ENCODE measurements around the gene HMGA1.
"Not testable (repeated sequence)": the region's sequence is repeated elsewhere in the genome, so short reads cannot be mapped to it uniquely, and the experiment has no call there.

Gene HMGA1

DNA sequence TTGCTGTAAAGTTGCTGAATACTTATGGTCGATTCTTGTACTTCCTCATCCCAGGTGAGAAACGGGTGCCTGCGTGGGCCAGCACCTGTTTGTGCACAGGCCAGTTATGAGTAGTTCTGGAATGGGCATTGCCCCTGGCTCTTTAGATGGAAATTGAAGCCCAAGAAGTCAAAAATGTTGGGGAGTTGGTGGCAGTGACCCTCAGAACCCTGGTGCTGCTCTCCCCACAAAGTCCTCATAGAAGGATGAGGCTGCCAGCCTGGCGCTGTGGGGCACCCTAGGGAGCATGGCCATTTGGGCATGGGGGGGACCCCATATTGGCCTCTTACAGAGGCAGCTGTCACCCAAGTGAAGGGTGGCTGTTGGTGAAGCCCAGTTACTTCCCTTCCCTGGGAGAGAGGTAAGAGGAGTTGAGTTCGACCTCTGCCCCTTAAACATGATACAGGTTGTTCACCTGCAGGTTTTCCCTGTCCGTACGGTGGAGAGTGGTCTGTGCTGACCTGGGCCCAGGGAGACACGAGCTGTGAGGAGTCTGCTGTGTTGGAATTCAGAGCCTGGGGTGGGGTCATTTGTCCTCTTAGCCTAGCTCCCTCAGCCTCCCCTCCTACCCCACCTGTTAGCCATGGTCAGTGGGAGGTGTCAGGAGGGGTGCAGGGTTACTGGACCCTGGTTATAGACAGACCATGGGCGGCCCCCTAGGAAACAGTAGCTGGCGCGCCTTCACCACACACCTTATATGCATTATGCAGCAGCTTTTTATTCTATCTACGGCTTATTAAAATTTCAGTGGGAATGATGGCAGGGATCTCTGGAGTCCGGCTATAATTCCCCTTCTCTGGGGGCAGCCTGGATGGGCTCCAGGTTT is 4.9 kb downstream of the HMGA1 start:
- DNase-seq, result no peak

DNA sequence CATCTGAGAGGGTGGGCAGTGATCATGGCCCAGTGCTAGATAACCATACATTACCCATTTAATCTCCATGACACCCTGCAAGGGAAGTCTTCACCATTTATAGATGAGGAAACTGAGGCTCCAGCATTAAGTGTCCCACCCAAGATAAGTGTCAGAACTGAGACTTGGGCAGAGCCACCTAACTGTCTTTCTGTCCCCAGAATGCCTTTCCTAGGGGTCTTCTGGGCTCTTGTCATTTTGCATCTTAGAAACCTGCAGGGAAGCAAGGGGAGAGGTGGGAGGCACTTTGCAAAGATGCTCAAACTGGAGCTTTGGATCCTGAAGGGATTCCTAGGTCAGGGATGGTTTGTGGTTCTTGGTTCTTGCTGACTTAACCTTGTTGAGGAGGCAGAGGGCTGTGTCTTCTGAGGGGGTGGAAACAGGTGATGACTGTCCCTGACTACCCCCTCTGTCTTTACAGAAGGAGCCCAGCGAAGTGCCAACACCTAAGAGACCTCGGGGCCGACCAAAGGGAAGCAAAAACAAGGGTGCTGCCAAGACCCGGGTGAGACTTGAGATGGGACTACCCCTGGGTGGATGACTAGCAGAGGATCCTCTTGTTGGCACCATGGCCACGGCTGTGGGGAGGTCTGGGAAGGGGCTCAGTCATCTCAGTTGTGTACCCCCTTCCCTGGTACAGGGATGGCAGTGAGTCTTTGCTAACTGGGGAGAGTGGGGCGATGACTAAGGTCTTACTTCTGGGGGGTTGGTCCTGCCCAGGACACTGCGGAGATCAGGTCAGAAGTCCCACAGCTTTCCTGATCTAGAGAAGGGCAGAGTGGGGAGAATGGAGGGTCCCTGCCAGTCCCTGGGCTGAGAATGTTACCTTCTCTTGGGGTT is 5.8 kb downstream of the HMGA1 start:
- DNase-seq, result peak; percentile 20

DNA sequence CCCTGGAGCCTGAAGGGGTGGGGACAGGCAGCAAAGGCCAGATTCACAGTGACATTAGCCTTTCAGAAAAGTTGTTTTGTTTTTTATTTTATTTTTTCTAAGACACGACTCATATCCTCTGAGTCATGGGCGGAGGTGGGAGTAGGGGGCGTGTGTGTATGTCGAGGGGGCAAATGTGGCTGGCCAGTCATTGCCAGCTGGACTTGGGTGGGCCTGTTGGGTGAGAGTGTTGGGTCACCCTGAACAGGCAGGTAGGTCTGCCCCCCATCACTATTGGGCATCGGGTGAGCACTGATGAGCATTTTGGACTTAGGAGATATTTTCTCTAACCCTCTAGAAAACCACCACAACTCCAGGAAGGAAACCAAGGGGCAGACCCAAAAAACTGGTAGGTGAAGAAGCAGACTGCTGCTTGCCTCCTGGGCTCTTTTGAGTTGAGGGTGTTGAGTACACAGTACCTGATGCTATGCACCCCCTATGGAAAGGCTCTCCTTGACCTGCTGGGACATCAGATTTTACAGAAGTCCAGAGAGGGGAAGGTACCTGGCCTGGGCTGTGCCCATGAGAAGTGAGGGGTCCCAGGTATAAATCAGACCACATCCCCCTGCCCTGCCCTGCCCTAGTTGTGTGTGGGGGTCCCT is 6.6 kb downstream of the HMGA1 start:
- no peak for DNase-seq

DNA sequence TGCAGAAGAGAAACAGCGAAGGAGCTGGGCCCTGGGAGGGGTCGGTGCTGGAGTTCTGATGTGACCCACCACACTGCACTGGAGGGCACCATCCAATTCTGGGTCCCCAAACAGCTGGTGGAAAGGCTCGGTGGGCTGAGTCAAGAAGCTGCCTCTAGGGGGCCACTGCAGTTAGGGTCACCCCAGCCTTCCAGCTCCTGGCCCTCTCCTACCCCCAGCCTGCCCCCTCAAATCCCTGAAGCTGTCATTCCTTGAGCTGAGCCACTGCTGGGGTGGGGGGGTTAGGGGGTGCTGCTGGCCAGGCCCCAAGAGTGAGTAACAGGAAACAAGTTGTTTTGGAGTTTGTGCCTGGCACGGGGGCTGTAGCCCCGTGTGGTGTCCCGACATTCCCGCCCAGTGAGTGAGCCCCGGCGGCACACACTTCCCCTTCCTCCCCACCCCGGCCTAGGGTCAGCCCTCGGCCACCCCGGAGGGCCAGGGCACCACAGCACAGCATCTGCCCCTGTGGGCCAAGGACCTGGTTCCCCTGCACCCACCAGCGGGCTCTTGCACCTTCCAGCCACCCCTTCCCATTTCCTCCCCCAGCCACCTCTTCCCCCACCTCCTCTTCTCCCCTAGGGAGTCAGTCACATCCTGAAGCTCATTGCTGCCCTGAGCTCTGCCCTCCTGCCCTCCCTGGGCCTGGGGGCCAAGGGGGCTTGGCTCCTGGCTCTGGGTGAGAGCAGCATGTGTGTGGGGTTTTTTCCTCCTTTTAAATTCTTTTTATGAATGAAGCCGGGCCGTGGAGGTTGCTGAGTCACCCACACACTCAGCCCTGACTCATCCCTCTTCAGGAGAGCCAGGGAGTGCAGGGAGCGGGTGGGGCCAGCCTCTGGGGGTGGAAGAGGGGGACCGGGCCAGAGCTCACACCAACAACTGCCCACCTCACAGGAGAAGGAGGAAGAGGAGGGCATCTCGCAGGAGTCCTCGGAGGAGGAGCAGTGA is 7.5 kb downstream of the HMGA1 start:
- peak; percentile 80 for DNase-seq

DNA sequence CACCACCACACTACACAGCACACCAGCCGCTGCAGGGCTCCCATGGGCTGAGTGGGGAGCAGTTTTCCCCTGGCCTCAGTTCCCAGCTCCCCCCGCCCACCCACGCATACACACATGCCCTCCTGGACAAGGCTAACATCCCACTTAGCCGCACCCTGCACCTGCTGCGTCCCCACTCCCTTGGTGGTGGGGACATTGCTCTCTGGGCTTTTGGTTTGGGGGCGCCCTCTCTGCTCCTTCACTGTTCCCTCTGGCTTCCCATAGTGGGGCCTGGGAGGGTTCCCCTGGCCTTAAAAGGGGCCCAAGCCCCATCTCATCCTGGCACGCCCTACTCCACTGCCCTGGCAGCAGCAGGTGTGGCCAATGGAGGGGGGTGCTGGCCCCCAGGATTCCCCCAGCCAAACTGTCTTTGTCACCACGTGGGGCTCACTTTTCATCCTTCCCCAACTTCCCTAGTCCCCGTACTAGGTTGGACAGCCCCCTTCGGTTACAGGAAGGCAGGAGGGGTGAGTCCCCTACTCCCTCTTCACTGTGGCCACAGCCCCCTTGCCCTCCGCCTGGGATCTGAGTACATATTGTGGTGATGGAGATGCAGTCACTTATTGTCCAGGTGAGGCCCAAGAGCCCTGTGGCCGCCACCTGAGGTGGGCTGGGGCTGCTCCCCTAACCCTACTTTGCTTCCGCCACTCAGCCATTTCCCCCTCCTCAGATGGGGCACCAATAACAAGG is 8.5 kb downstream of the HMGA1 start:
- DNase-seq, result not testable (repeated sequence)

DNA sequence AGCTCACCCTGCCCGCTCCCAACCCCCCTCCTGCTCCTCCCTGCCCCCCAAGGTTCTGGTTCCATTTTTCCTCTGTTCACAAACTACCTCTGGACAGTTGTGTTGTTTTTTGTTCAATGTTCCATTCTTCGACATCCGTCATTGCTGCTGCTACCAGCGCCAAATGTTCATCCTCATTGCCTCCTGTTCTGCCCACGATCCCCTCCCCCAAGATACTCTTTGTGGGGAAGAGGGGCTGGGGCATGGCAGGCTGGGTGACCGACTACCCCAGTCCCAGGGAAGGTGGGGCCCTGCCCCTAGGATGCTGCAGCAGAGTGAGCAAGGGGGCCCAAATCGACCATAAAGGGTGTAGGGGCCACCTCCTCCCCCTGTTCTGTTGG is 9.1 kb downstream of the HMGA1 start:
- not testable (repeated sequence) for DNase-seq

DNA sequence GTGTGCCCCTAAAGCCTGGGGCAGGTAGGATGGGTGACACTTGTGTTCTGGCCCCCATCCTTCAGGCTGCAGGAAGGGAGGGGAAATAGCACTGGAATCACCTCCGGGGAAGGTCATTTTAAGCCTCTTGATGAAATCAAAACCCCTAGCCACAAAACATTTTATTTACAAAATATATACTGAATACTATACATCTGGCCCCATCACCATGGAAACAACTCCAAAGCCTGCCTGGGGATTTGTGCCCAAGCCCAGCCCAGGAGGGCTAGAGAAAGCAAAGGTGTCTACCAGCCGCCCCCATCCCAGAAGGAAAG is 9.5 kb downstream of the HMGA1 start:
- DNase-seq, result no peak

DNA sequence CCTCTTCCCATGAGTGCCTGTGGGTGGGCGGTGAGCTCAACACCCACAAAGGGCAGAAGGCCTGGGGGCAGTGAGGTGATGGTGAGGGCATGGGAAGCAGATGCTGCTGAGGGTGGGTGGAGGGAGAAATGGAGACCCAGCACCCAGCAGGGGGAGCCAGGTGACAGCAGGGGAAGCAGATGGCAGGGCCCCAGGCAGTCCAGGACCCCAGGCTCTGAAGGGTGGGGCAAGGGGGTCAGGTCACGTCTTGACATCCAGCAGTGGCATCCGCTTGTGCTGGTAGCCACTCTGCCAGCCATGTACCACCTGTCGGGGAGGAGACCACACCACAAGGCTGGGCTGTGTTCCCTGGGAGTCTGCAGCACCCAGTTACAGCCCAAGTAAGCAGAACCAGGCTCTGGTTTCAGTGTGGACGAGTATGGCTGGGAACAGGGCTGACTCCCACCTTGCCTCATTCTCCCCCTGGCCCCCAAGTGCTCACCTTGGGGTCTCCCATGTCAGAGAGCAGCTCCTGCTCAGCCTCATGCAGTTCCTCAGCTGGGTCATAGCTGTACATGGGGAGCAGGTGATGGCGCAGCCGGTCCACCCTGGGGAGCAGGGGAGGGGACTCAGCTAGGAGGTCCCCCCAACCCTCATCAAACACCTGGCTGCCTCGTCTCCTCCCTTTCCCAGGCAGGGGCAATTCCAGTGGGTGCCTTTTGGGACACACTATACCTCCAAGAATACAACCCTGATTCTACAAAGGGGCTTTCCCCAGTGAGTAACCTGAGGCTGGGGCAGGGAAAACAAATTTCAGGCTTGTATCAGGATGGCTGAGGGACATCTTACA is 10.1 kb downstream of the HMGA1 start:
- DNase-seq, result peak; percentile 46

DNA sequence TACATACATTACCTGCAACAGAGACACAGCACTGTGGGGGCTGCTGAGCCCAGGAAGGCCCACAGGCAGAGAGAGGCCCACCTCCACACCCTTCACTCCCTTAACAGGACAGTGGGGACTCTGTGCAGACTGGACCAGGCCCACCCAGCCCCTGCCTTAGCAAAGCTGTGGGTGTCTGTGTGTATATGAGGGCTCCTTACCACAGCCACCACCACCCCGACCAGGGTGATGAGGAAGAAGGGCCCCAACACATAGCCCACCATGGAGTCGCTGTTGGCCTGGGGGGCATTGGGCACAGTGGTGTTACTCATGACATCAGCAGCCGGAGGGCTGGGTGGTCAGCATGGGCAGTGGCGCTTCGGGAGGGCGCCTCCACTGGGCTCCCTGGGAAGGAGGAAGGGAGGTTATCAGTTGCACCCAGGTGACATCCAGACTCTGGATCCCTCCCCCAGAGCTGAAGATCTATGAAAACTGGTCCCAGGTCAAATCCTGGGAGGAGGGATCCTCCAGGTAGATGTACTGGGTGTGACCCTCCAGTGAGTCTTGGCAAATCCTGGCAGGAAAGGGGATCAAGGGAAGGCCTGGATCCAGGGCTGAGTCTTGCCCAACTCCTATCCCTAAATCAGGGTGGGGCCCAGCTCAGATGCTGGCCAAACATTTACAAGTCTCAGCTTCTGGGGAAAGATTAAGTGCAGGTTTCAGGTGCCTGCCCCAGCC is 11.0 kb downstream of the HMGA1 start:
- DNase-seq, result no peak

DNA sequence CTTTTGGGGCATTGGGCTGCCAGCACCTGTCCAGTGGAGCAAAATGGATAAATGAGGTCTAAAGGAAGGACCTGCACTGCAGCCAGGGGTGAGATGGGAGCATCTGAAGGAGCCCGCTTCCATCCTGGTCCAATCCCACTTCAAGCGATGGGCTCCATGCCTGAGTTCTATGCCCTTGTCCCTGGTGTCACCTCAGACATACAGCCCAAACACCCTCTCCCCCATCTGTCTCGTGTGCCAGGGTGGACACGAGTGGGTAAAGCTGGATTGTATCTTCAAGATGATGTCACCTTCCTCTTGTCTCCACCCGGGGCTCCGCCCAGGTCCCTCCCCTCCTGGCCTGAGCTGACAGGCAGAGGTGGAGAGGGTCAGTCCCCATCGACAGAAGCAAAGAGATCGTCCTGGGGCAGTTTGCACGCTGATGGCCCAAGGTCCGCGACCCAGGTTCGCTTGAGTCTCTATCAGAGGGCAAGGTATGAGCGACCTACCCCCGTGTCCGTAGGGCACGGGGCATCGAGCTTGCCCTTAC is 11.6 kb downstream of the HMGA1 start:
- peak; percentile 45 for DNase-seq

DNA sequence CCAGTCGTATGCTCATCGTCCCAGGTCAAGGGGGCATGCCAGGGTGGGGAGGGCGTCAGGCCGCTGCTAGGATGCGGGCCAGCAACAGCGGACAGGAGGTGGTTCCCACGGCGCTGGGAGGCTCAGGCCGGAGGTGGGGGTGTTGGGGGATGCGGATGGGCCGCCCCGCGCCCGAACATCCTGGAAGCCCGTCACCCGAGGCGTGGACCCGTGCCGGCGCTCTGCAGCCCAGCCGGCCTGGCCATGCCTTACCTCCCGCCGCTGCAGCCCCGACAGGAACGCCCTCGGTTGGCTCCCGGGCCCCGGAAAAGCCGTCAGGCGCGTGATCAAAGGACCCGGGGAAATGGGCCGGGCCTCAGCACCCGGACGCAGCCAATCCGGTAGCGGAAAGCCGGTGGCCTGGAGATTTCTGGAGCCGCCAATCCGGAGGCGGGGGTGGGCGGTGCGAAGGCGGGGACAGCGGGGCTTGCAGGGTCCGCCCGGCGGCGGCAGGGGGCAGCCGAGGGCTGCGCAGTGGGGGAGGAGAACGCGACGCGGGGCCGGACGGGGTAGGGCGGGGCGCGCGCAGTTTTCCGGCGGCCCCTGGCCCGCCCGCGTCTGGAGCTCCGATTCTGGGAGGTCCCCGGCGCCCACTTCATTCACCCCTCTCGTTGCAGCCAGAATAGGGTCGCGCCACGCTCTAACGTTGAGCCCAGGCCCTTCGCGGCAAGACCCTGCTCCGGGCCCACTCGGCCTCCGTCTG is 12.2 kb downstream of the HMGA1 start, which contains the start of gene SMIM29:
Gene SMIM29, minus strand, starts transcription at position 280 of the 742 bp plus-strand sequence. CDS start 1,215 bp downstream, outside the sequence.
- peak; percentile 97 for DNase-seq

DNA sequence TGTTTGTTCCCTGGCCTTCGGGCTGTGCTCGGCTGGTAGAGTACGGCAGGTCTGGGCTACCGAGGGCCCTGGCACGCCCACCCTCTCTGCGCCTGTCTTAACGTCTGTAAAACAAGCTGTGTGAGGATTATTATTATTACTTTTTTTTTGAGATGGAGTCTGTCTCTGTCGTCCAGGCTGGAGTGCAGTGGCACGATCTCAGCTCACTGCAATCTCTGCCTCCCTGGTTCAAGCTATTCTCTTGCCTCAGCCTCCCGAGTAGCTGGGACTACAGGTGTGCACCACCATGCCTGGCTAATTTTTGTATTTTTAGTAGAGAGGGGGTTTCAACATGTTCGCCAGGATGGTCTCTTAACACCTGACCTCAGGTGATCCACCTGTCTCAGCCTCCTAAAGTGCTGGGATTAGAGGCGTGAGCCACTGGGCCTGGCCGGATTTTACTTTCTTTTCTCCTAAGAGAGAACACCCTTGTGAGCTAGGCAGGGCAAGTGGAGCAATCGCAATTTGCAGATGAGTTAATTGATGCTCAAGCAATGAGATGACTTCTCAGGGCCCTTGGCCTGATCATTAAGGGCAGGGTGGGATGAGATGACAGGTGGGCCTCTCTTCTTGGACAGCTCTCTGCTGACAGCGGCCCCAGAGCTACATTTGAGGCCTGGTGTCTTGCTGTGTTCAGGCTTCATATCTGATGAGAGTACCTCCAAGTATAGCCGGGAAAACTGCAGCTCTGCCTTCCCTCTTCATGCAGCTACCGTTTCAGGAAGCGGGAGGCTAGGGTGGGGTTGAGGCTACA is 13.0 kb downstream of the HMGA1 start:
- DNase-seq, result no peak

DNA sequence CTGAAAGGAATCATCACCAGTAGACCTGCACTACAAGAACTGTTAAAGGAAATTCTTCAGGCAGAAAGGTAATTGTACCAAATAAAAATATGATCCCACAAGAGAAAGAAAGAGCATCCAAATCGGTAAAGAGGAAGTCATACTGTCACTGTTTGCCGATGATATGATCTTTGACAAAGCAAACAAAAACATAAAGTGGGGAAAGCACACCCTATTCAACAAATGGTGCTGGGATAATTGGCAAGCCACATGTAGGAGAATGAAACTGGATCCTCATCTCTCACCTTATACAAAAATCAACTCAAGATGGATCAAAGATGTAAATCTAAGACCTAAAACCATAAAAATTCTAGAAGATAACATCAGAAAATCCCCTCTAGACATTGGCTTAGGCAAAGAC is 15.7 kb downstream of the HMGA1 start:
- not testable (repeated sequence) for DNase-seq

DNA sequence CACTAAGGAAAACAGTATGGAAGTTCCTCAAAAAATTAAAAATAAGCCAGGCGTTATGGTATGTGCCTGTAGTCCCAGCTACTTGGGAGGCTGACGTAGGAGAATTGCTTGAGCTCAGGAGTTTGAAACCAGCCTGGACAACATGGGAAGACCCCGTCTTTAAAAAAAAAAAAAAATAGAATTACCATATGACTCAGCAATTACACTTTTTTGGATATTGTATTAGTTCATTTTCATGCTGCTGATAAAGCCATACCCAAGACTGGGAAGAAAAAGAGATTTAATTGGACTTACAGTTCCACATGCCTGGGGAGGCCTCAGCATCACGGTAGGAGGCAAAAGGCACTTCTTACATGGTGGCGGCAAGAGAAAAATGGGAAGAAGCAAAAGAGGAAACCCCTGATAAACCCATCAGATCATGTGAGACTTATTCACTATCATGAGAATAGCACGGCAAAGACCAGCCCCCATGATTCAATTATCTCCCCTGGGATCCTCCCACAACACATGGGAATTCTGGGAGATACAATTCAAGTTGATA is 22.9 kb downstream of the HMGA1 start:
- no peak for DNase-seq

DNA sequence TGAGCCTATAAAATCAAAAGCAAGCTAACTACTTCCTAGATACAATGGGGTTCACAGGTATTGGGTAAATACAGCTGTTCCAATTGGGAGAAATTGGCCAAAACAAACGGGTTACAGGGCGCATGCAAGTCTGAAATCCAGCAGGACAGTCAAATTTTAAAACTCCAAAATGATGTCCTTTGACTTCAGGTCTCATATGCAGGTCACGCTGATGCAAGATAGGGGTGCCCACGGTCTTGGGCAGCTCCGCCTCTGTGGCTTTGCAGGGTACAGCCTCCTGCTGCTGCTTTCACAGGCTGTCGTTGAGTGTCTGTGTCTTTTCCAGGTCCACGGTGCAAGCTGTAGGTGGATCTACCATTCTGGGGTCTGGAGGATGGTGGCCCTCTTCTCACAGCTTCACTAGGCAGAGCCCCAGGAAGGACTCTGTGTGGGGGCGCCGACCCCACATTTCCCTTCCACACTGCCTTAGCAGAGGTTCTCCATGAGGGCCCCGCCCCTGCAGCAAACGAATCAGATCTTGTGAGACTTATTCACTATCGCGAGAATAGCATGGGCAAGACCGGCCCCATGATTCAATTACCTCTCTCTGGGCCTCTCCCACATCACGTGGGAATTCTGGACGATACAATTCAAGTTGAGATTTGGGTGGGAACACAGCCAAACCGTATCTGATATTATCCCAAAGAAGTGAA is 24.0 kb downstream of the HMGA1 start:
- no peak for DNase-seq

DNA sequence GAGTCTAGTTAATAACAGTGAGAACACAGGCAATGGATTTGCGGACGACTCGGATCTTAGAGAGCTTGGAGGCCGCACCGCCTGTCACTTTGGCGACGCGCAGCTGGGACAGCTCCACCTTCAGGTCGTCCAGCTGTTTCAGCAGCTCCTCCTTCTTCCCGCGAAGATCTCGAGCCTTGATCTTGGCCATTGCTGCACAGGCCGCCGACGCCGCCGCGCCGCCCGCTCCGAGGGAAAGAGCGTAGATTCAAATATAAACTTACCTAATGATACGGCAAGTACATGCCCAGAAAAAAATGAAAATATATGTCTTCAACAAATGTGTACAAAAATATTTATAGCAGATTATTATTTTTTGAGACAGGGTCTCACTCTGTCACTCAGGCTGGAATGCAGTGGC is 26.8 kb downstream of the HMGA1 start:
- not testable (repeated sequence) for DNase-seq

DNA sequence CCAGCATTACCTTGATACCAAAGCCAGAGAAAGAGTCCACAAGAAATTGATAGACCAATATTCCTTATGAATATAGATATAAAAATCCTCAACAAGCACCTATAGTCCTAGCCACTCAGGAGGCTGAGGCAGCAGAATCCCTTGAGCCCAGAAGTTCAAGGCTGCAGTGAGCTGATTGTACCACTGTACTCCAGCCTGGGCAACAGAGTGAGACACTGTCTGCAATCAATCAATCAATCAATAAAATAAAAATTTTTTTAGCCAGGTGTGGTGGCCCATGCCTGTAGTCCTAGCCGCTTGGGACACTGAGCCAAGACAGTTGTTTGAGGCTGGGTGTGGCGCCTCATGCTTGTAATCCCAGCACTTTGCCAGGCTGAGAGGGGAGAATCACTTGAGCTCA is 31.1 kb downstream of the HMGA1 start:
- no peak for DNase-seq

All from stimulated activated CD4-positive, alpha-beta T cell treated with anti-CD3 and anti-CD28 coated beads, Interleukin-1b, Interleukin-23, amount 100 ng/mL, for 48 hours (primary cell).